Osteoblast (primary cell): ENCODE results near the gene STK40. TPM values are rescaled to one million over a fixed set of nuclear protein-coding genes. Genes with fewer than 3 reads are reported as not detected.

Source experiments
- DNase-seq: peaks from one replicate; pipeline ENCODE4 v3.0.0; 2011; ENCODE audit warnings: low spot score, mixed read lengths; ENCODE audit not compliant: insufficient read length; ENCODE audit errors: missing footprints
- H2AFZ ChIP-seq: 2 replicates; pipeline ENCODE4 v1.6.0; 2011; ENCODE audit warnings: mild to moderate bottlenecking, low read length
- H3K27ac ChIP-seq: 2 replicates; pipeline ENCODE4 v1.5.1; 2011; ENCODE audit warnings: mild to moderate bottlenecking, low read depth, low read length, moderate library complexity
- H3K27me3 ChIP-seq: 2 replicates; pipeline ENCODE4 v1.6.0; 2012; ENCODE audit warnings: mild to moderate bottlenecking, control low read depth, inconsistent platforms, low read length, moderate library complexity; ENCODE audit not compliant: insufficient read depth
- H3K36me3 ChIP-seq: 2 replicates; pipeline ENCODE4 v1.5.1; 2011; ENCODE audit warnings: mild to moderate bottlenecking, low read length, control low read depth, moderate library complexity; ENCODE audit not compliant: insufficient read depth
- H3K4me1 ChIP-seq: 2 replicates; pipeline ENCODE4 v1.5.1; 2011; ENCODE audit warnings: mild to moderate bottlenecking, low read length, control low read depth, moderate library complexity; ENCODE audit not compliant: insufficient read depth
- H3K4me2 ChIP-seq: 2 replicates; pipeline ENCODE4 v1.6.0; 2011; ENCODE audit warnings: mild to moderate bottlenecking, low read length; ENCODE audit not compliant: insufficient read depth
- H3K4me3 ChIP-seq: fragments of 200-600 bp; sonication (generic); 3 replicates; pipeline ENCODE4 v1.5.1; 2012; ENCODE audit warnings: mild to moderate bottlenecking, low read length, inconsistent platforms; ENCODE audit not compliant: insufficient read depth
- H3K79me2 ChIP-seq: 2 replicates; pipeline ENCODE4 v1.6.0; 2012; ENCODE audit warnings: mild to moderate bottlenecking, low read length, control low read depth, inconsistent platforms; ENCODE audit not compliant: insufficient read depth
- H3K9me3 ChIP-seq: 2 replicates; pipeline ENCODE4 v1.5.1; 2011; ENCODE audit warnings: low read depth, low read length, control low read depth
- H4K20me1 ChIP-seq: 2 replicates; pipeline ENCODE4 v1.6.0; 2012; ENCODE audit warnings: mild to moderate bottlenecking, low read length, control low read depth; ENCODE audit not compliant: insufficient read depth
- CTCF ChIP-seq: IDR thresholded peaks from 2 replicates; pipeline ENCODE4 v1.5.1; 2011; ENCODE audit warnings: mild to moderate bottlenecking, low read depth, low read length, moderate library complexity; ENCODE audit errors: extremely low read depth
- total RNA-seq: library from RNA; depleted of rRNA; stranded (reverse); fragments of >200 nt; gene quantifications from 2 replicates; pipeline ENCODE4 v1.2.3, GENCODE V29; 2012

Gene STK40
- total RNA-seq, 1 donor = 11.9 TPM

DNA sequence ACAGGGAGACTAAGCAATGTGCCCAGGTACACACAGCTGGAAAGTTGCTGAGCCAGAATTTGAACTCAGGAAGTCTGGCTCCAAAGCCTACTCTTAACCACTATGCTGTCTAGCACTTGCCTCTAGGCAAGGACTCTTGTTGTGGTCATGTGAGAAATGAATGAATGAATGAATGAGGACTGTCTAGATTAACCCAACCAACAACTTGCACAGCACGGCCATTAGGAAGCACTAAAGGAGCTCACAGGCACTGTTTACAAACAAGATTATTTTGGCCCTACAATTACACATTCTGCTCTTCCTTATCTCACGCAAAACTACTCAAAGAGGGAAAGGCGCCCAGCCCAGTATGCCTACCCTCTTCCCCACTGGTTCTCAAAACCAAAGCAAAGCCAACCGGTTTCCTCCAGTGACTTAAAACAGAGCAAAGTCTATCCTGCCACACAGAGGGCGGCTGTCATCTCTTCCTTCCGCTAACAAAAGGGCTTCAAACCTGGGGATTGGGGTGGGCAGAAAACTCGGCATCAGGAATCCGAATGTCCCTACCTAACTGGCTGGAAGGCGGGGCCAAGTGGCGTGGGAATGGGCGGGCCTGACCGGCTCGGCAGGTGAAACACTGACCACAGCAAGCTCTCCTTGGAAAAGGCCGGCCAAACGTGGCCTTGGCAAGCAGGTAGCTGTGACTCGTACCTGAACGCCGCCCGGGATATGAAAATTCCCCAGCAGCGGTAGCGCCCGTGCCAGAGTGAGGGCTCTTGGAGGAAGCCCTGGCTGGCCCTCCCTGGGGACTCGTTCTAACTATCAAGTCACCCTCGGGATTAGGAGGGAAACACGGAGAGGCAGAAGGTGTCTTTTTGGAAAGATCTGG, 948 bp downstream of the STK40 start:
- no peaks in the 10 kb centered on the region for H3K9me3 ChIP-seq
- H3K27me3 ChIP-seq = no peaks in the 10 kb centered on the region
- H3K4me2 ChIP-seq = peak overlapping the region; percentile 94
- DNase-seq = no peak
- H3K36me3 ChIP-seq = peaks cover 12% of the 10 kb centered on the region
- peaks cover 47% of the 10 kb centered on the region for H4K20me1 ChIP-seq
- TF ChIP-seq CTCF = no peak
- H3K4me3 ChIP-seq = peak overlapping the region; percentile 92
- peak overlapping the region; percentile 56 for H2AFZ ChIP-seq
- H3K27ac ChIP-seq = peak overlapping the region; percentile 88
- H3K4me1 ChIP-seq = peaks cover 29% of the 10 kb centered on the region
- peaks cover 58% of the 10 kb centered on the region for H3K79me2 ChIP-seq

GRCh38 chr1:36383240-36383639, 2.5 kb downstream of the STK40 start:
- H3K27me3 ChIP-seq = no peaks in the 10 kb centered on the region
- no peaks in the 10 kb centered on the region for H3K9me3 ChIP-seq
- peak overlapping the region; percentile 11 for H3K27ac ChIP-seq
- peaks cover 13% of the 10 kb centered on the region for H3K36me3 ChIP-seq
- TF ChIP-seq CTCF = no peak
- H3K4me1 ChIP-seq = peaks cover 29% of the 10 kb centered on the region
- no peak overlapping the region for H3K4me2 ChIP-seq
- no peak for DNase-seq
- peaks cover 54% of the 10 kb centered on the region for H4K20me1 ChIP-seq
- H2AFZ ChIP-seq = no peak overlapping the region
- peaks cover 71% of the 10 kb centered on the region for H3K79me2 ChIP-seq
- H3K4me3 ChIP-seq = no peak overlapping the region

- Histone ChIP-seq H3K79me2 (peaks cover 77% of the 10 kb centered on the region), H3K27ac (no peak overlapping the region), H2AFZ (no peak overlapping the region), H3K4me3 (no peak overlapping the region), H3K4me2 (no peak overlapping the region), H3K4me1 (peaks cover 25% of the 10 kb centered on the region), H3K36me3 (peaks cover 13% of the 10 kb centered on the region), H4K20me1 (peaks cover 54% of the 10 kb centered on the region), H3K27me3 (no peaks in the 10 kb centered on the region), H3K9me3 (no peaks in the 10 kb centered on the region)
- no peak for TF ChIP-seq CTCF
- no peak for DNase-seq
These were observed 3.1 kb downstream of the STK40 start for GRCh38 chr1:36382669-36383068.

GRCh38 chr1:36382231-36382630, 3.5 kb downstream of the STK40 start:
- no peak overlapping the region for H3K4me2 ChIP-seq
- H3K4me1 ChIP-seq = peaks cover 20% of the 10 kb centered on the region
- no peaks in the 10 kb centered on the region for H3K27me3 ChIP-seq
- H2AFZ ChIP-seq = no peak overlapping the region
- H3K9me3 ChIP-seq = no peaks in the 10 kb centered on the region
- no peak for DNase-seq
- H3K4me3 ChIP-seq = no peak overlapping the region
- H3K27ac ChIP-seq = no peak overlapping the region
- H4K20me1 ChIP-seq = peaks cover 54% of the 10 kb centered on the region
- no peak for TF ChIP-seq CTCF
- peaks cover 13% of the 10 kb centered on the region for H3K36me3 ChIP-seq
- H3K79me2 ChIP-seq = peaks cover 80% of the 10 kb centered on the region
